Measurements from ENCODE around the gene SPPL3.

DNA sequence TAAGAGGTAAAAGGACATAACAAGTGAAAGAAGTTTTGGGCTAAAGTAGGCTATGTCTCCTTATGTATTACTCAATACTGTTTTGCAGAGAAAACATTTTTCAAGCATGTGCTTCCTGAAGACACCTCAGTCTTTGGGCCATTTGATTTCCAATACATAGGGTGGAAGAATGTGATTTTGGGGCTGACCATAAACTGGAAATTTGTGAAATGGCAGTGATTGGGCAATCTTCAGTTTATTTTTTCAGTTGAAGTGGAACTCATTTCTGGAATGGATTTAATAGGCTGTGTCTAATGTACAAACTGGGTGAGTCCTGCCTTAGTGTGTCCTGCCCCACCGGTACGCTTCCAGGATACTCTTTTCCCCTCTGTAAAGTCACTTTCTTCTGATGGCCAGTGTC, 181.4 kb downstream of the SPPL3 start:
- TF ChIP-seq, protein P1, sequence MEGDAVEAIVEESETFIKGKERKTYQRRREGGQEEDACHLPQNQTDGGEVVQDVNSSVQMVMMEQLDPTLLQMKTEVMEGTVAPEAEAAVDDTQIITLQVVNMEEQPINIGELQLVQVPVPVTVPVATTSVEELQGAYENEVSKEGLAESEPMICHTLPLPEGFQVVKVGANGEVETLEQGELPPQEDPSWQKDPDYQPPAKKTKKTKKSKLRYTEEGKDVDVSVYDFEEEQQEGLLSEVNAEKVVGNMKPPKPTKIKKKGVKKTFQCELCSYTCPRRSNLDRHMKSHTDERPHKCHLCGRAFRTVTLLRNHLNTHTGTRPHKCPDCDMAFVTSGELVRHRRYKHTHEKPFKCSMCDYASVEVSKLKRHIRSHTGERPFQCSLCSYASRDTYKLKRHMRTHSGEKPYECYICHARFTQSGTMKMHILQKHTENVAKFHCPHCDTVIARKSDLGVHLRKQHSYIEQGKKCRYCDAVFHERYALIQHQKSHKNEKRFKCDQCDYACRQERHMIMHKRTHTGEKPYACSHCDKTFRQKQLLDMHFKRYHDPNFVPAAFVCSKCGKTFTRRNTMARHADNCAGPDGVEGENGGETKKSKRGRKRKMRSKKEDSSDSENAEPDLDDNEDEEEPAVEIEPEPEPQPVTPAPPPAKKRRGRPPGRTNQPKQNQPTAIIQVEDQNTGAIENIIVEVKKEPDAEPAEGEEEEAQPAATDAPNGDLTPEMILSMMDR (IDR thresholded peaks at IDR 0.05) = no peak
- no peak for TF ChIP-seq POLR2A (IDR thresholded peaks at IDR 0.05)
